GM10847 (cell line): ENCODE measurements around the gene C1orf53.
A peak's percentile ranks its signal among the peaks of the same experiment; 100 is the strongest.

Source experiments
- POLR2A ChIP-seq: IDR thresholded peaks from 2 replicates; pipeline ENCODE4 v1.6.1; 2011; ENCODE audit not compliant: insufficient read length; ENCODE audit errors: extremely low read depth

Gene C1orf53

GRCh38 chr1:197902454-197903195 lies at the start of gene C1orf53:
Gene C1orf53, plus strand, starts transcription at chr1:197902630. Its CDS starts 20 bp downstream, at chr1:197902650.
- TF ChIP-seq POLR2A, result peak; percentile 36

GRCh38 chr1:197857477-197857876 lies 45.0 kb upstream of the C1orf53 start:
- no peak for TF ChIP-seq POLR2A

- no peak for TF ChIP-seq POLR2A
These were observed 43.4 kb upstream of the C1orf53 start for GRCh38 chr1:197859024-197859423.

- no peak for TF ChIP-seq POLR2A
These were observed 40.2 kb upstream of the C1orf53 start for GRCh38 chr1:197862221-197862620.

GRCh38 chr1:197862671-197863070 lies 39.8 kb upstream of the C1orf53 start:
- TF ChIP-seq POLR2A, result no peak

- no peak for TF ChIP-seq POLR2A
These were observed 36.6 kb upstream of the C1orf53 start for GRCh38 chr1:197865809-197866208.

GRCh38 chr1:197868751-197869489 lies 33.5 kb upstream of the C1orf53 start:
- no peak for TF ChIP-seq POLR2A

GRCh38 chr1:197869490-197870077 lies 32.8 kb upstream of the C1orf53 start:
- no peak for TF ChIP-seq POLR2A

- no peak for TF ChIP-seq POLR2A
These were observed 25.5 kb upstream of the C1orf53 start for GRCh38 chr1:197876894-197877293.

GRCh38 chr1:197884173-197884572 lies 18.3 kb upstream of the C1orf53 start:
- TF ChIP-seq POLR2A, result no peak

- no peak for TF ChIP-seq POLR2A
These were observed 11.5 kb upstream of the C1orf53 start for GRCh38 chr1:197890936-197891335.

GRCh38 chr1:197892684-197893083 lies 9.7 kb upstream of the C1orf53 start:
- TF ChIP-seq POLR2A, result no peak

GRCh38 chr1:197896301-197896700 lies 6.1 kb upstream of the C1orf53 start:
- no peak for TF ChIP-seq POLR2A

- no peak for TF ChIP-seq POLR2A
These were observed 3.4 kb upstream of the C1orf53 start for GRCh38 chr1:197899037-197899436.

GRCh38 chr1:197902131-197902453 lies 338 bp upstream of the C1orf53 start:
- no peak for TF ChIP-seq POLR2A

- TF ChIP-seq POLR2A, result no peak
These were observed 725 bp downstream of the C1orf53 start for GRCh38 chr1:197903196-197903514.

- no peak for TF ChIP-seq POLR2A
These were observed 1.8 kb downstream of the C1orf53 start for GRCh38 chr1:197904126-197904787.
